Epithelial cell of esophagus (primary cell): ENCODE data around the gene SORCS2.

Experiments
- DNase-seq: peaks from one replicate; pipeline ENCODE4 v3.0.0; 2010; ENCODE audit warnings: low read depth
- H3K4me3 ChIP-seq: 2 replicates; pipeline ENCODE4 v1.5.1; 2011; ENCODE audit warnings: mild to moderate bottlenecking, low read length, control low read depth
- TF ChIP-seq, protein P1 (sequence below): IDR thresholded peaks from 2 replicates; pipeline ENCODE4 v1.5.1; 2011; ENCODE audit warnings: low read depth, mild to moderate bottlenecking, low read length, control low read depth, inconsistent platforms; ENCODE audit not compliant: insufficient read depth; ENCODE audit errors: missing control alignments

Gene SORCS2

DNA sequence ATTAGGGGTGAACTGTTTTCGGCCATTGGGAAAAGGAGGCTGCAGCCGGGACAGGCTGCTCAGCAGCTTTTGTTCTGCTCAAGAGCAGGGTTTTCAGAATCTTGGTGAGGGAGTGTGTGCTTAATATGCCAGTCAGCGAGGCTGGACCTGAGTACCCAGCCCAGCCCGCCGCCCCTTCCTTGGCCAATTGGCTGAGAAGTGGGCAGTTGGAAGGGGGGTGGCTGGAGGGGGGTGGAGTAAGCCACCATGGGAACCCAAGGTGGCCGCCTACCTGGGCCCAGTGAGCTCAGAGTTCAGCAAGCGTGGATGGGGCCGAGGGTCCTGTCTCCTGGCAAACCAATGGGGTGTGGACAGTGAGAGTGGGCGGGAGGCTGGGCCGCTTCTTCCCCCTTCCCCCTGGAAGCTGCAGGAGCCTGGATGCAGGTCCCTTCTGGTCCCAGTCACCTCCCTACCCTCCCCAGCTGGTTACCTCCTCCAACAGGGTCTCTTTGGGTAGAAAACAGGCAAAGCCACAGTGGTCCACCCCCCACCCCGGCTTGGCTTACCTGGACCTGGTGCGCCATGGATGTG, 52.5 kb downstream of the SORCS2 start:
- H3K4me3 ChIP-seq, result no peak overlapping the region
- TF ChIP-seq, protein P1, sequence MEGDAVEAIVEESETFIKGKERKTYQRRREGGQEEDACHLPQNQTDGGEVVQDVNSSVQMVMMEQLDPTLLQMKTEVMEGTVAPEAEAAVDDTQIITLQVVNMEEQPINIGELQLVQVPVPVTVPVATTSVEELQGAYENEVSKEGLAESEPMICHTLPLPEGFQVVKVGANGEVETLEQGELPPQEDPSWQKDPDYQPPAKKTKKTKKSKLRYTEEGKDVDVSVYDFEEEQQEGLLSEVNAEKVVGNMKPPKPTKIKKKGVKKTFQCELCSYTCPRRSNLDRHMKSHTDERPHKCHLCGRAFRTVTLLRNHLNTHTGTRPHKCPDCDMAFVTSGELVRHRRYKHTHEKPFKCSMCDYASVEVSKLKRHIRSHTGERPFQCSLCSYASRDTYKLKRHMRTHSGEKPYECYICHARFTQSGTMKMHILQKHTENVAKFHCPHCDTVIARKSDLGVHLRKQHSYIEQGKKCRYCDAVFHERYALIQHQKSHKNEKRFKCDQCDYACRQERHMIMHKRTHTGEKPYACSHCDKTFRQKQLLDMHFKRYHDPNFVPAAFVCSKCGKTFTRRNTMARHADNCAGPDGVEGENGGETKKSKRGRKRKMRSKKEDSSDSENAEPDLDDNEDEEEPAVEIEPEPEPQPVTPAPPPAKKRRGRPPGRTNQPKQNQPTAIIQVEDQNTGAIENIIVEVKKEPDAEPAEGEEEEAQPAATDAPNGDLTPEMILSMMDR, result no peak
- no peak for DNase-seq

DNA sequence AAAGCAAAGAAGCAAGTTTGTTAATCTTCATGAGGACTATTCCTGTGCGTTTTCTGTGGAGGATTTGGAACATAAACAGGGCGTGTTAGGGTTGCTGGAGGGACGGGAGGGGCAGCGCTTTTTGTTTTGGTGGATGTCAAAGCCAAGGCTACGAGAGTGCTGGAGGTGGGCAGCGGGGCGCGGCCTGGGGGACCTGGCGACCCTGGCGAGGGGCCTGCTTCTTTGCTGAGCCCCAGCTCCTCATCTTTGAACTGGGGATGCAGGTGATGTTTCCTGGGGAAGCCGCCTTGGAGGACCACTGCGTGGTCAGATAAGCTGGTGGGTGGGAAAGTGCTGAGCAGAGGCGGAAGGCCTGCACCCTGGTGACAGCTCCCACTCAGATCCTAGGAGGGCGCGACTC, 55.2 kb downstream of the SORCS2 start:
- DNase-seq, result no peak
- TF ChIP-seq, protein P1, result no peak
- no peak overlapping the region for H3K4me3 ChIP-seq

DNA sequence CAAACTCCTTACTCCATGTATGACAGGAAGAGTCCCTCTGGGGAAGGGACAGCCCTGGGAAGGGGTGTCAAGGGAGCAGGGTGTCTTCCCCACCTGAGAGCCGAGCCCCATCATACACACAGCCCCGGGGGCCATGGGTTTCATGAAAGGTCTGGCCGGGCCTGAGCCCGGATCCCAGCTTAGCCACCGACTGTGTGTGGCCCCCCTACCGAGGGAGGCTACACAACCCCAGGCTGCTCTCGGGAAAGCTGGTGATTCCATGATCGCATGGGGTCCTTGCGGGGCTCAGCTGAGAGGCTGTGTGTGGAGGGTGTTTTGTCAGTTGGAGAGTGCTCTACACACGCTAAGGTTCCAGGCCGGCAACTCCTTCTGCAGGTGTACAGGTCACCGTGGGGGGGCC, 55.6 kb downstream of the SORCS2 start:
- TF ChIP-seq, protein P1, result no peak
- DNase-seq, result no peak
- H3K4me3 ChIP-seq, result no peak overlapping the region

DNA sequence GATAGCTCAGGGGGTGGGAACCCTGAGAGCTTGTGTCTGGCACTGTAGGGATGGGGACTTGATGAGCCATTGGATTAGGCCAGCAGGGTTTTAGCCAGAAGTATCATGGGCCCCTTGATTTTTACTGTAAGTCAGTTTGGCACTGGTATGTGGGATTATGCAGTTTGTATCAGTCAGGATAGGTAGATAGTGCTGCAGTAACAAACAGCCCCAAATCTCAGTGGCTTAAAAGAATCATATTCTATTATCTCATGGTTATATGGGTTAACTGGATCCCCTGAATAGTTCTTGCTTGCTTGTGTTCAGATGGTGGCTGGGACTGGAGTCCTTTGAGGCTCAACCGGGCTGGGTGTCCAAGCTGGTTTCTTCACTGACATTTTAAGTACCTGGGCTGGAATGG, 56.5 kb downstream of the SORCS2 start:
- no peak overlapping the region for H3K4me3 ChIP-seq
- no peak for DNase-seq
- TF ChIP-seq, protein P1, result no peak

DNA sequence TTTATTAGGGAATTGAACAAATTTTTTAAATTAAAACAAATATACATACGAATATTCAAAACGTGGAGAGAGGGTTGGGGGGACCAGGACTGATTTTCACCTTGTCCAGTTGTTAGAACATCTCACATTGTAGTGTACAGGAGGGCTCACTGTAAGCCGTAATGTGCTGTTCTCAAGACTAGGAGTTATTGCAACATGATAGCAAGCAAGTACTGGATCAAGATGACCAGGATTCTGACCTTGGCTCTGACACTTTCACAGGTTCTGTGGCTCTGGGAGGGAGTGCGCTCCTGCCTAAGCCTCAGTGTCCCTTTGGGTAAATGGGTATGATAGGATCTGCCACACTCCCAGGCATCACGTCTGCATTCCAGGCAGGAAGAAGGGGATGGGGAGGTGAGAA, 59.0 kb downstream of the SORCS2 start:
- TF ChIP-seq, protein P1, result no peak
- DNase-seq, result no peak
- H3K4me3 ChIP-seq, result no peak overlapping the region

DNA sequence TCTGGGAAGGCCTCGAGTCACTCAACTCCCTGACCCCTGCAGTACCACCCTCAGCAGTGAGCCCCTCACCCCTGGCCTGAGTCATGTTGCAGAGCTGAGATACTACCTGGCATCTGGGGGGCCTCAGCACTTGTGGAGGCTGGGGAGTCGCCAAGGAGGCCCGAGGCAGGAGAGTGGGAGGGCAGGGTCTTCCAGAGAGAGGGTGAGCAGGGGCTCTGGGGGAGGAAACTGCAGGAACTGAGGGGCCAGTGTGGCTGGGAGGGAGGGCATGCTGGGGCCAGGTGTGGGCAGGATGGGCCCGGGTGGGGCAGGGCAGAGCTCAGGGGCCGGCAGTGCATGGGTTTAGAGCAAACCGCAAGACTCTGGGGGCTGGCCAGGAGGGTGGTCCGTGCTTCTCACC, 59.7 kb downstream of the SORCS2 start:
- no peak overlapping the region for H3K4me3 ChIP-seq
- TF ChIP-seq, protein P1, result no peak
- no peak for DNase-seq

DNA sequence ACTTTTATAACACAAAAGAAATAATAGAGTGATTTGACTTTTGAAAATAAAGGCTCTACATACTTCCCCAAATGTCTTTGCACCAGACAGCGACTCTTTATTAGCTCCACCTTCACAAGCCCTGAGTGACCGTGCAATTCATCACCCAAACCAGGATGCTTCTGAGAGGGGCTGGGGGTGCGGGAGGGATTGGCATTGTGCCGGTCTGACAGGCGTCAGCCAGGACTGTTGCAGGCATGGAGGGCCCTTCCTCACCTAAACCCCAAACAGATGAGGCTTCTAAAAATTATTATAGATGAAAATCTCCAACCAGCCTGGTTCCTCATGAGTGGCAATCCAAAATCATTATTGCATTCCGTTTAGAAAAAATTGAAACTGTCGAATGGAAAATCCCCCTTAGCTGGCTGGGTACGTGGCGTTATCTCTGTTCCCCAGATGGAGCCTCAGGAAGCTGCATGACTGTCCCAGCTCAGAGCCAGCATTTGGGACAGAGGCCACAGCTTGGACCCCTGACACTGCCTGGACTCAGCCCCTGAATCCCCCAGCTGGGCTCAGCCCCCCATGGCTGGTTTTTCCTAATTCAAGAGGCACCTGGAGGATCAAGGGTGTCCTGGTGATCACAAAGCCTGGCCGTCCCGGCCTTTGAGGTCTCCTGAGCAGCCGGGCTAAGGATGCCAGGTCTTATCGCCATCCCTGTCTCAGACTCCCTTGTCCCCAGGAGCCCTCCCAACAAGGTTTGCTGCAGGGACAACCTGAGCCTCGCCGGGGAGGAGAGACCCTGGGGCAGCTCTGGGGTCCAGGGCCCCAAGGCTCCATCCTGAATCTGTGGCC, 60.4 kb downstream of the SORCS2 start:
- TF ChIP-seq, protein P1, result no peak
- DNase-seq, result no peak

More for the DNA sequence above, 60.4 kb downstream of the SORCS2 start:
- H3K4me3 ChIP-seq, result no peak overlapping the region
